Limb (tissue), 2 donors: ENCODE measurements around the gene CHST8.

Experiments used
- DNase-seq, 2 donors: peaks; one replicate each; pipeline ENCODE4 v3.0.0-alpha.2; 2016; ENCODE audit errors: extremely low spot score in 2 of 2

CHST8 gene

GRCh38 chr19:33763633-33764371 lies 142.0 kb downstream of the CHST8 start:
- DNase-seq: no peak

GRCh38 chr19:33766623-33767022 lies 144.9 kb downstream of the CHST8 start:
- DNase-seq: no peak

- DNase-seq: peak; percentile 32 to 78
Observed at GRCh38 chr19:33767898-33768413, 146.2 kb downstream of the CHST8 start.

GRCh38 chr19:33769208-33769607 lies 147.5 kb downstream of the CHST8 start:
- no peak for DNase-seq

GRCh38 chr19:33770107-33770506 lies 148.4 kb downstream of the CHST8 start:
- no peak for DNase-seq

- DNase-seq: peak; percentile 58 to 86
Observed at GRCh38 chr19:33771384-33772101, 149.8 kb downstream of the CHST8 start.

- no peak for DNase-seq
Observed at GRCh38 chr19:33772102-33772857, 150.5 kb downstream of the CHST8 start.

- DNase-seq: no peak
Observed at GRCh38 chr19:33772858-33773180, 151.1 kb downstream of the CHST8 start.

GRCh38 chr19:33773704-33774624 lies 152.2 kb downstream of the CHST8 start:
- no peak for DNase-seq

GRCh38 chr19:33774751-33775150 lies 153.0 kb downstream of the CHST8 start:
- DNase-seq: no peak

GRCh38 chr19:33775731-33776487 lies 154.2 kb downstream of the CHST8 start:
- DNase-seq: no peak

GRCh38 chr19:33777351-33777750 lies 155.6 kb downstream of the CHST8 start:
- peak in 1 of 2 donors; percentile 42 for DNase-seq

GRCh38 chr19:33777753-33778088 lies 156.0 kb downstream of the CHST8 start:
- no peak for DNase-seq

GRCh38 chr19:33778089-33778791 lies 156.5 kb downstream of the CHST8 start:
- peak; percentile 84 to 93 for DNase-seq

- DNase-seq: no peak
Observed at GRCh38 chr19:33779849-33780248, 158.1 kb downstream of the CHST8 start.

GRCh38 chr19:33780251-33780650 lies 158.5 kb downstream of the CHST8 start:
- no peak for DNase-seq

- DNase-seq: peak in 1 of 2 donors; percentile 39
Observed at GRCh38 chr19:33780746-33781145, 159.0 kb downstream of the CHST8 start.

GRCh38 chr19:33781415-33781935 lies 159.7 kb downstream of the CHST8 start:
- no peak for DNase-seq

GRCh38 chr19:33781996-33782395 lies 160.2 kb downstream of the CHST8 start:
- no peak for DNase-seq

- no peak for DNase-seq
Observed at GRCh38 chr19:33784432-33784831, 162.7 kb downstream of the CHST8 start.
